Measurements from ENCODE around the gene ETV3. TPM values are rescaled to one million over a fixed set of nuclear protein-coding genes. Genes with fewer than 3 reads are reported as not detected.

Gene ETV3
- total and polyA plus RNA-seq, 2 of the 4 experiments (the other 2 are of a cell fraction): 6.4 to 14.7 TPM

GRCh38 chr1:157111396-157112165, 26.6 kb downstream of the ETV3 start:
- no peaks in the 10 kb centered on the region for H4K20me1 ChIP-seq (ENCODE audit: insufficient read depth, low read length)
- dilution Hi-C loops (cut with HindIII; ENCODE audit: low sequenced_read_pairs, unreplicated experiment) (no loop called here), intact Hi-C loops (cut with micrococcal nuclease) (no loop called here), in situ Hi-C loops (cut with MboI; ENCODE audit: low sequenced_read_pairs) (no loop called here)
- no peak overlapping the region for H3K23ac ChIP-seq (ENCODE audit: low read depth, low read length)
- H2BK15ac ChIP-seq (ENCODE audit: low read depth, low read length): no peak overlapping the region
- H3K27ac ChIP-seq (ENCODE audit: insufficient read depth, low read length): no peak overlapping the region
- no peak overlapping the region for H4K91ac ChIP-seq (ENCODE audit: insufficient read depth, low read depth, low read length)
- peaks cover 16% of the 10 kb centered on the region for H3K27me3 ChIP-seq (ENCODE audit: control insufficient read depth, insufficient read depth, low read length)
- no peak overlapping the region for H3K4me2 ChIP-seq (ENCODE audit: low read depth, low read length)
- no peak overlapping the region for H3K4ac ChIP-seq (ENCODE audit: low read depth, low read length)
- H2BK20ac ChIP-seq (ENCODE audit: low read depth, low read length): no peak overlapping the region
- peaks cover 13% of the 10 kb centered on the region for H3K9me1 ChIP-seq (ENCODE audit: insufficient read depth, low read length)
- no peak overlapping the region for H3K14ac ChIP-seq (replicated peaks; ENCODE audit: low read depth, low read length)
- no CpG with 5 or more reads among the region's 19 CpGs for WGBS, 2 experiments (ENCODE audit: extremely low coverage in 2 of 2, insufficient read length in 1 of 2)
- no peak overlapping the region for H3K9ac ChIP-seq (ENCODE audit: low read depth, low read length)
- H4K5ac ChIP-seq (ENCODE audit: low read depth, low read length): no peak overlapping the region
- no peaks in the 10 kb centered on the region for H3K9me3 ChIP-seq (ENCODE audit: control insufficient read depth, insufficient read depth, low read length)
- peaks cover 4% of the 10 kb centered on the region for H3K4me1 ChIP-seq (ENCODE audit: control insufficient read depth, insufficient read depth, low read length)
- no TSS peak for BruUV-seq (replicated peaks)
- no peak overlapping the region for H2AFZ ChIP-seq (replicated peaks; ENCODE audit: low read length, poor library complexity)
- ATAC-seq (ENCODE audit: low read depth) (0 out of 2 replicates have a peak, but pooled peaks have one; percentile 24), DNase-seq (no peak)
- no peak overlapping the region for H3K4me3 ChIP-seq (ENCODE audit: insufficient read depth, low read depth, low read length)
- 0 out of 2 replicates have a peak overlapping the region, but pooled peaks have one; percentile 3 for H2AK5ac ChIP-seq (ENCODE audit: low read depth, low read length)
- H2AK9ac ChIP-seq (replicated peaks; ENCODE audit: low read depth, low read length, poor library complexity): no peak overlapping the region
- CTCF ChIA-PET: no interaction called here
- no peak overlapping the region for H2BK120ac ChIP-seq (ENCODE audit: low read depth, low read length)
- H3K18ac ChIP-seq (ENCODE audit: low read depth, low read length): no peak overlapping the region
- H4K8ac ChIP-seq (ENCODE audit: low read depth in 2 of 2, low read length in 2 of 2): no peak overlapping the region
- H3K36me3 ChIP-seq (ENCODE audit: control insufficient read depth, insufficient read depth, low read length): no peaks in the 10 kb centered on the region
- H3K79me1 ChIP-seq (ENCODE audit: low read depth in 1 of 2, low read length in 2 of 2): no peaks in the 10 kb centered on the region
- POLR2A ChIA-PET (ENCODE audit: unreplicated experiment): interaction anchor here (0.5 kb wide), 1 partner anchor 8 kb away, joined by 3 read pairs; no protein-coding TSS in a partner anchor
- H3K56ac ChIP-seq (ENCODE audit: extremely low read depth, insufficient read depth, low read length): no peak overlapping the region
- H2BK5ac ChIP-seq (ENCODE audit: low read depth, low read length, poor library complexity, severe bottlenecking): no peak overlapping the region
- TF ChIP-seq USF2 (IDR thresholded peaks at IDR 0.05; ENCODE audit: low read depth, low read length) (no peak), CTCF (conservative IDR thresholded peaks at IDR 0.05; ENCODE audit: low read depth, low read length) (no peak), CEBPB (IDR thresholded peaks at IDR 0.05; ENCODE audit: low read depth, low read length) (no peak), POLR2A (IDR thresholded peaks at IDR 0.05; ENCODE audit: low read depth, low read length) (no peak), NFE2L2 (IDR thresholded peaks at IDR 0.05; ENCODE audit: low read depth, low read length) (no peak), RFX5 (IDR thresholded peaks at IDR 0.05; ENCODE audit: low read depth, low read length) (no peak), BHLHE40 (IDR thresholded peaks at IDR 0.05; ENCODE audit: low read depth, low read length) (no peak), RCOR1 (IDR thresholded peaks at IDR 0.05; ENCODE audit: insufficient replicate concordance, low read length) (no peak), MXI1 (IDR thresholded peaks at IDR 0.05; ENCODE audit: borderline replicate concordance, low read depth, low read length) (no peak), CHD1 (IDR thresholded peaks at IDR 0.05; ENCODE audit: low read depth, low read length) (no peak), FOS (IDR thresholded peaks at IDR 0.05; ENCODE audit: low read depth, low read length) (no peak), MAZ (IDR thresholded peaks at IDR 0.05; ENCODE audit: borderline replicate concordance, low read depth, low read length) (no peak), MAFK (IDR thresholded peaks at IDR 0.05; ENCODE audit: low read depth, low read length) (no peak), RAD21 (IDR thresholded peaks at IDR 0.05; ENCODE audit: low read length) (no peak), ELK1 (IDR thresholded peaks at IDR 0.05; ENCODE audit: borderline replicate concordance, low read depth, low read length) (no peak)
